GM21529 (cell line): ENCODE measurements around the gene MRPL47.
A peak's percentile ranks its signal among the peaks of the same experiment; 100 is the strongest.
"Not testable (repeated sequence)": the region's sequence is repeated elsewhere in the genome, so short reads cannot be mapped to it uniquely, and the experiment has no call there.

Experiments
- ATAC-seq: cut with Tn5 transposase; IDR thresholded peaks from one replicate; pipeline ENCODE4 v1.9.1; 2021; ENCODE audit not compliant: unreplicated experiment

MRPL47 gene

GRCh38 chr3:179604321-179605078, at the start of gene MRPL47, which contains the start of gene NDUFB5:
Gene MRPL47, minus strand, starts transcription at chr3:179604638. Its CDS starts 14 bp downstream, at chr3:179604624.
Gene NDUFB5, plus strand, starts transcription at chr3:179604794. Its CDS starts 22 bp downstream, at chr3:179604816.
- peak; percentile 95 for ATAC-seq

DNA sequence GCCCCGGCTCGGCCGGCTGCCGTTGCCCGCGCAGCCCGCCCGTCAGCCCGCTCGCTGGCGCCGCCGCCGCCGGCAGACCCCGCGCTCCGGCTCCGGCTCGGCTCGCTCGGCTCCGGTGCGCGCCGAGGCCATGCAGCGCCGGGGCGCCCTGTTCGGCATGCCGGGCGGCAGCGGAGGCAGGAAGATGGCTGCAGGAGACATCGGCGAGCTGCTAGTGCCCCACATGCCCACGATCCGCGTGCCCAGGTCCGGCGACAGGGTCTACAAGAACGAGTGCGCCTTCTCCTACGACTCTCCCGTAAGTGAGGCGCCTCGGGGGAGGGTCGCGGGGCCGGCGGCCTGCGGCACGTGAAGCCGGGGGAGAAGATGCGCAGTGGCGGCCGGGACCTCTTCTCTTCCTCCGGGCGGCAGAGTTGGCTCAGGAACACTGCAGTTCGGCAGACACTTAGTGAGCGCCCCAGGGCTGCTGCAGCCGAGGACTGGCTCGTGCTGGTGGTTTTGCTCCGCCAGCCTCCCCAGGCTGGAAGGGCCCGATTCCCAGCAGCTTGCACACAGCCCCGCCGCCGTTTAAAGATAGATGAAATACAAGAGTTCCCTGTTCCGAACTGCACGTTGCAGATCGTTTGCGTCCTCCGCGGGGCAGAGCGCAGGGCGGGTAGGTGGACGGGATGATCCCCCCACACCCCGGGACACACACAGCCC, 48.8 kb upstream of the MRPL47 start:
- ATAC-seq = peak; percentile 67

DNA sequence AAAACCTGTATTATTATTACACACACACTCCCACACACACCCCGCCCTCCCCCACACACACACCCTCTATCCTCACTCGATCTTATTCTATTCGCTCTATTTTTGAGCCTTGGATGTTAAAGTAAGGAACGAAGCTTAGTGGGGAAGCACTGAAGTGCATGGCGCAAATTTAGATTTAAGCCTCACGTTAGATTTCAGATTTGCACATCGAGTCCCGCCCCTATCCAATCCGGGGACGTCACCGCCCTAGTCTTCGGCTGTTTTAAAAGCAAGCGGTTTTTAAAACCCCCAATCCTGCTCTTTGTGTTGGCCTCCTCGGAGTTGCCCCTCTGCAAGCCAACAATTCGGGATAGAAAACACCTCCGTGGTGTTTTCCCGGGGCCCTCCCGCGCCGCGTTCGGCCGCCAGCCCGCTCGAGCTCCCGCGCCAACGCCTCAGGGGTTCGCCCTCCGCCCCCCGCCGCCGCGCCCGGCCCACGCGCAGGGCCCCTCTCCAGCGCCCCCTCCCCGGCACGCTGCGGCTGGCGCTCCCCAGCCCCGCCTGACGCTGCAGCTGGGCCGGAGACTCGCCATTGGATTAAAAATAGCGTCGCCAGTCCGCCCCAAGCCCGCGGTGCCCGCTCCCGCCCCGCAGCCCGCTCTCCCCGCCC, 48.1 kb upstream of the MRPL47 start, which contains the start of gene USP13:
Gene USP13 (plus strand): TSS at position 594 of the 649 bp plus-strand sequence. CDS start 186 bp downstream, outside the sequence.
- ATAC-seq = peak; percentile 60

GRCh38 chr3:179651687-179652446, 47.4 kb upstream of the MRPL47 start:
- ATAC-seq = no peak

GRCh38 chr3:179646177-179646576, 41.7 kb upstream of the MRPL47 start:
- no peak for ATAC-seq

DNA sequence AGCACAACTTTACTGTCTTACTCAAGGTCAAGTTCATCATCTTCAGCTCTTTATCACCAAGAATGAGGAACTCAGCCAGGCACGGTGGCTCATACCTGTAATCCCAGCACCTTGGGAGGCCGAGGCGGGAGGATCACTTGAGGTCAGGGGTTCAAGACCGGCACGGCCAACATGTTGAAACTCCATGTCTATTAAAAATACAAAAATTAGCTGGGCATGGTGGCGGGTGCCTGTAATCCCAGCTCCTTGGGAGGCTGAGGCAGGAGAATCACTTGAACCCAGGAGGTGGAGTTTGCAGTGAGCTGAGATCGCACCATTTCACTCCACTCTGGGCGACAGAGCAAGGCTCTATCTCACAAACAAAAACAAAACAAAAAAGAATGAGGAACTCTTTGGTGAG, 39.4 kb upstream of the MRPL47 start:
- ATAC-seq = not testable (repeated sequence)

DNA sequence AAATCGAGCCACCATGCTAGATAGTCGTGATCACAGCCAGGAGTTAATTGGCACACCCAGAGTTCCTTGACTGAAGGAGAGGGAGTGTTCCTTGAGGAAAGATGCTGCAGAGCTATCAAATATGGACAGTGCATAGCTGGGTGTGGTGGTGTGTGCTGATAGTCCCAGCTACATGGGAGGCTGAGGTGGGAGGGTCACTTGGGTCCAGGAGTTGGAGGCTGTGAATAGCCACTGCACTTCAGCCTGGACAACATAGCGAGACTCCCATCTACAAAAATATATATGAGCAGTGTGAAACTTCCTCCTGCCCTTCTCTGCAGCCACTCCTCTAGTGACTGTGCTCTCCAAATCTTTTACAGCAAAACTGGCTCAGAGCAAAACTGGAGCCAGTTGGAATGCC, 38.4 kb upstream of the MRPL47 start:
- no peak for ATAC-seq

DNA sequence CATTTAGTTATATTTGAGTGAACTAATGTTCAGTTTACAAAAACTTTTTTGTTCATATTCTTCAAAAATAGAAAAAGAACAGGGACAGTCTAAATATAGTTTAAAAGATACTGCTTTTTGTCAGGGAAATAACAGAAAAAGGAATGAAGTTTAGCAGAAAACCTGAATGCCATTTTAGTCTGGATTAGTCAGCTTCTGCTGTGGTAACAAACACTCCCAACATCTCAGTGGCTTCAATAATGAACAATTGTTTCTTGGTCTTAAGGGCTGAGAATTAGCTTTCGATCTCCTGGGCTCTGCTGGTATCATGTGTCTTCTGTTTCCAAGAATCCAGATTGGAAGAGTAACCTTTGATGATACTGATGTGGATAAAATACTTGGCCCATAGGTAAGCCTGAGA, 36.0 kb upstream of the MRPL47 start:
- ATAC-seq = no peak

- no peak for ATAC-seq
Observed at GRCh38 chr3:179630753-179631451, 26.5 kb upstream of the MRPL47 start.

- no peak for ATAC-seq
Observed at GRCh38 chr3:179624451-179624850, 20.0 kb upstream of the MRPL47 start.

GRCh38 chr3:179622023-179622422, 17.6 kb upstream of the MRPL47 start:
- no peak for ATAC-seq

DNA sequence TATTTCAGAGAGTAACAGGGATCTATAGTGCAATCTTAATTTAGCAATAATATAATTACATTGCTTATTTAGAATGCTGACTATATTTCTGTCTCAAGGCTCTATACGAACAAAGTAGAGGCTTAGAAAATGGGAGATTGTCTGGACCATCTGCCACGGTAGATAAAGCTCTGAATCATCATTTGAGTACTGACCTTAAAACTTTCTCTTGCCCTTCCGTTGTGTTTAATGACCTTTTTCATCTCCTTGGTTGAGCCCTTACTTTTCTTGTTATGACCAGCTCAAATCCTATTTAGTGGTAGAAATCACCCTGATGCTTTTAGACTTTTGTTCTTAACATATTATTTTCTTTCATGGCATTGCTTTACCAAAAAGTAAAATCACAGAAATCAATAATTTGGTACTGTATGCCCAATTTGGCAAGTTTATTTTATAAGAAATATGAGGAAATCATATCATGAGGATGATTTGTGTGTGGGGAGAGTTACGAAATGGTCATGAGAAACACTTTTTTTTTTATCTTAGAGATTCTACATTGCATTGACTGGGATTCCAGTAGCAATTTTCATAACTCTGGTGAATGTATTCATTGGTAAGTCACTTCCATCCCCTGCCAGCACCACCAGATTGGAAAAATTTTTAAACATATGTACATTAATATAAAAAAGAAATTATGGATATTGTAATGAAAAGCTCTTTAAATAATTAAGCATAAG, 11.2 kb upstream of the MRPL47 start:
- no peak for ATAC-seq

GRCh38 chr3:179613807-179614206, 9.4 kb upstream of the MRPL47 start:
- no peak for ATAC-seq

- no peak for ATAC-seq
Observed at GRCh38 chr3:179610066-179610465, 5.6 kb upstream of the MRPL47 start.

DNA sequence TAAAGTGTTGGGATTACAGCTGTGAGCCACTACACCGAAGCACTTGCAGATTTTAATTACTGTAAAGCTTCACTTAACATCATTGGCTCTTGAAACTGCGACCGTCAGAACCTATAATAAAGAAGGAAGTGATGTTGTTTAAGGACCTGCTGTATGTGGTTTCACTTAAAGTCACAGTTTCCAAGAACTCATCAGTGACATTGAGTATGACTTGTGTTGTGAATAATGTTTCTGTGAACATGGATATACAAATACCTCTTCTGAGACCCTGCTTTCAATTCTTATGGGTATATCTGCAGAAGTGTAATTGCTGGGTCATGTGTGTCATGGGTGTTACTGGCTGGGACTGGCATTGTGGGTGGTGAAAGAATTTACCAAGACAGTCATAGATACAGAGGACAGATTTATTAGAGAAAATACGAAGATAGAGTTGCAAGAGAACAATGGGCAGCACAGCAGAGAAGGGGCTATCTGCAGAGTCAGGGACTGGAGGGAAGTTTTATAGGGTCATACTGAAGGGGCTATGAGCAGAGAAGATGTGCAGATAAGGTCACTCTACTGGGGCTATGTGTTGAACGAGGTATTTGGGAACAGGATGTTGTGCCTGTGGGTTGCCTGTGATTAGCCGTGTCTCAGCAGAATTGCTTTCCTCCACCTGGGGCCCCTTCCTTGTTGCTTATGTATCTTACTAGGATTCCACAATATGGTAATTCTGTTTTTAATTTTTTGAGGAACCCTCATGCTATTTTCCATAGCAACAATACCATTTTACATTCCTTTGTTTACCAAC, 4.7 kb upstream of the MRPL47 start:
- ATAC-seq = peak; percentile 63

GRCh38 chr3:179606534-179607085, 2.2 kb upstream of the MRPL47 start:
- peak; percentile 23 for ATAC-seq

DNA sequence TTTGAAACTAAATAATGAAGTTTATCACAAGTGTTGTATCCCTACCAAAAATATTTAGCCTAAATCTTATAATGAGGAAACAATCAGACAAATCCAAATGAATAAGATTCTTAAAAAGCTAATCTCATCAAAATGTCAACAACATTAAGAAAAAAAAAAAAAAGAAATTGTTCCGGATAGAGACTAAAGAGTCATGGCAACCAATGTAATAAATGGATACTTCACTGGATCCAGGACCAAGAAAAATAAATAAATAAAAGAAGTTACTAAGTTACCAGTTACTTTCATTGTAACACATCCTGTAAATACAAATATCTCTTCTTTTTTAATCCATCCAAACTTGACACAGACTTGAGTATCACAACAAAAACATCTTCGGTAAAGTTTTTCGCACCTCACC, 607 bp downstream of the MRPL47 start:
- ATAC-seq = no peak

- no peak for ATAC-seq
Observed at GRCh38 chr3:179603321-179603720, 1.1 kb downstream of the MRPL47 start.

DNA sequence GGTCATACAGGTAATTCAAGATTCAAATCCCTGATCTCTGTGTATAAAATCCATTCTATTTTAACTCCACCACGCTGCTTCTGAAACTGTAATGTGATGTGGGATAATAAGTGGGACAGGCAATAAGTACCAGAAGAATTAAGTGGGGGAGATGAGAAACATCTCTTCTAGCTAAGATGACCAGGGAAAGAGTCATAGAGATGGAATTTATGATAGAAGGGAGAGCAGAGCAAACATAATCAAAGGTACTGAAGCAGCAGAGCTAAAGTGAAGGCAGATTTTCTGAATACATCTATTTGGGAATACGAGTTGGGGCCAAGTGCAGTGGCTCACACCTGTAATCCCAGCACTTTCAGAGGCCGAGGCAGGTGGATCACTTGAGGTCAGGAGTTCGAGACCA, 4.9 kb downstream of the MRPL47 start:
- ATAC-seq = no peak
